Panc1 (cell line): ENCODE measurements around the gene ELFN1. TPM values are rescaled to one million over a fixed set of nuclear protein-coding genes. Genes with fewer than 3 reads are reported as not detected.

ENCODE experiments used
- ATAC-seq: fragments of 200-7000 bp; cut with Tn5 transposase; 2 replicates; pipeline ENCODE4 v1.9.1; 2020; ENCODE audit warnings: mild to moderate bottlenecking, moderate library complexity
- BruUV-seq: library from RNA; stranded (reverse); fragments of 400-500 nt; replicated peaks from 2 replicates; lab custom pipeline; 2021; lab: Mats Ljungman, UMichigan
- CTCF ChIA-PET: fragments of 300-600 bp; sonication (Branson Sonifier 250); formaldehyde crosslinking; loops from one replicate; lab custom pipeline; 2022; ENCODE audit warnings: antibody characterized with exemption; lab: Charles Lee
- POLR2A ChIA-PET: fragments of 300-600 bp; sonication (Branson Sonifier 250); formaldehyde crosslinking; loops from one replicate; lab custom pipeline; 2022; ENCODE audit warnings: antibody characterized with exemption; lab: Charles Lee
- DNase-seq: peaks from one replicate; pipeline ENCODE4 v3.0.0-alpha.2; 2010; ENCODE audit warnings: low read depth, low spot score
- H3K27ac ChIP-seq: 2 replicates; pipeline ENCODE4 v1.5.1; 2011; ENCODE audit warnings: mild to moderate bottlenecking, low read length, inconsistent platforms
- H3K27me3 ChIP-seq: fragments of 200-500 bp; sonication (Bioruptor generic); 2 replicates; pipeline ENCODE4 v1.6.0; 2014; ENCODE audit warnings: low read length, inconsistent platforms; ENCODE audit not compliant: control insufficient read depth, insufficient read depth
- H3K36me3 ChIP-seq: fragments of 200-500 bp; sonication (Bioruptor generic); 2 replicates; pipeline ENCODE4 v1.5.1; 2014; ENCODE audit warnings: inconsistent platforms, mild to moderate bottlenecking, low read length, moderate library complexity; ENCODE audit not compliant: control insufficient read depth, insufficient read depth
- H3K4me1 ChIP-seq: 2 replicates; pipeline ENCODE4 v1.5.1; 2011; ENCODE audit warnings: inconsistent platforms, mild to moderate bottlenecking, low read length, moderate library complexity; ENCODE audit not compliant: control insufficient read depth, insufficient read depth
- H3K4me3 ChIP-seq, 2 experiments: 2 replicates each; pipeline ENCODE4 v1.5.1; 2011 to 2012; ENCODE audit warnings: low read depth in 2 of 2, low read length in 2 of 2, mild to moderate bottlenecking in 2 of 2, inconsistent platforms in 1 of 2, moderate library complexity in 1 of 2
- H3K9me3 ChIP-seq: fragments of 200-500 bp; sonication (Bioruptor generic); 2 replicates; pipeline ENCODE4 v1.5.1; 2014; ENCODE audit warnings: low read depth, mild to moderate bottlenecking, inconsistent platforms, low read length, moderate library complexity; ENCODE audit not compliant: control insufficient read depth, insufficient read depth
- CTCF ChIP-seq: fragments of 450-650 bp; IDR thresholded peaks from 2 replicates; pipeline ENCODE4 v1.5.1; 2017; ENCODE audit warnings: mild to moderate bottlenecking
- POLR2AphosphoS5 ChIP-seq: IDR thresholded peaks from 2 replicates; pipeline ENCODE4 v1.6.1; 2012; ENCODE audit warnings: mild to moderate bottlenecking, low read depth, low read length, moderate library complexity
- REST ChIP-seq, 2 experiments: IDR thresholded peaks; 2 replicates each; pipeline ENCODE4 v1.6.1; 2011 to 2012; ENCODE audit warnings: low read depth in 2 of 2, control low read depth in 1 of 2, low read length in 1 of 2, mild to moderate bottlenecking in 1 of 2, moderate library complexity in 1 of 2; ENCODE audit not compliant: insufficient read depth in 1 of 2
- SIN3A ChIP-seq: IDR thresholded peaks from 2 replicates; pipeline ENCODE4 v1.6.1; 2012; ENCODE audit warnings: low read depth, mild to moderate bottlenecking, low read length, moderate library complexity, borderline replicate concordance; ENCODE audit not compliant: insufficient read depth
- TCF7L2 ChIP-seq: IDR thresholded peaks from 2 replicates; pipeline ENCODE4 v1.6.1; 2011; ENCODE audit warnings: mild to moderate bottlenecking, low read depth, low read length, inconsistent platforms
- in situ Hi-C: cut with HindIII; loops from 2 replicates; pipeline ENCODE4 v1.10.0; 2016; ENCODE audit warnings: low sequenced_read_pairs, low pct_unique_long_range_greater_than_20kb
- intact Hi-C: fragments of 100-400 bp; cut with micrococcal nuclease; formaldehyde crosslinking; loops from one replicate; pipeline ENCODE4 v1.10.0; 2022; ENCODE audit not compliant: unreplicated experiment
- total RNA-seq: library from RNA; stranded (reverse); gene quantifications from one replicate; pipeline ENCODE4 v1.2.1, GENCODE V29; 2021; ENCODE audit not compliant: unreplicated experiment

ELFN1 gene
- total RNA-seq, 1 experiment from 2014 or later: 39.0 TPM

- in situ Hi-C loops: no loop called here
- no peak for ATAC-seq
- ChIA-PET POLR2A (interaction anchor here (0.6 kb wide), 1 partner anchor 311 kb away, joined by 8 read pairs; no protein-coding TSS in a partner anchor), CTCF (no interaction called here)
- Histone ChIP-seq H3K4me1 (no peaks in the 10 kb centered on the region), H3K27ac (no peak overlapping the region), H3K4me3 (no peak overlapping the region), H3K9me3 (no peaks in the 10 kb centered on the region; the same call in 1 of the 2 replicates), H3K36me3 (no peaks in the 10 kb centered on the region), H3K27me3 (no peaks in the 10 kb centered on the region; the same call in 1 of the 2 replicates)
- TF ChIP-seq POLR2AphosphoS5 (no peak), TCF7L2 (no peak), REST (IDR thresholded peaks at IDR 0.05; ENCODE audit: insufficient read depth in 1 of 2, low read depth in 2 of 2, low read length in 1 of 2) (no peak), SIN3A (no peak), CTCF (no peak)
- no peak for DNase-seq
- BruUV-seq: no TSS peak
- intact Hi-C loops: no loop called here
These were observed 111.3 kb downstream of the ELFN1 start for GRCh38 chr7:1781369-1781768.

- H3K36me3 ChIP-seq: no peaks in the 10 kb centered on the region
- BruUV-seq: no TSS peak
- in situ Hi-C loops: no loop called here
- CTCF ChIA-PET: no interaction called here
- no peaks in the 10 kb centered on the region; the same call in 1 of the 2 replicates for H3K9me3 ChIP-seq
- no peaks in the 10 kb centered on the region; the same call in 1 of the 2 replicates for H3K27me3 ChIP-seq
- no peak for ATAC-seq
- no peak overlapping the region for H3K27ac ChIP-seq
- DNase-seq: no peak
- intact Hi-C loops: no loop called here
- no peaks in the 10 kb centered on the region for H3K4me1 ChIP-seq
- POLR2A ChIA-PET: no interaction called here
- no peak overlapping the region for H3K4me3 ChIP-seq
- TF ChIP-seq CTCF (no peak), TCF7L2 (no peak), SIN3A (no peak), REST (IDR thresholded peaks at IDR 0.05; ENCODE audit: insufficient read depth in 1 of 2, low read depth in 2 of 2, low read length in 1 of 2) (no peak), POLR2AphosphoS5 (no peak)
These were observed 115.8 kb downstream of the ELFN1 start for GRCh38 chr7:1785839-1786238.
